ENCODE results near the gene FARSB.

DNA sequence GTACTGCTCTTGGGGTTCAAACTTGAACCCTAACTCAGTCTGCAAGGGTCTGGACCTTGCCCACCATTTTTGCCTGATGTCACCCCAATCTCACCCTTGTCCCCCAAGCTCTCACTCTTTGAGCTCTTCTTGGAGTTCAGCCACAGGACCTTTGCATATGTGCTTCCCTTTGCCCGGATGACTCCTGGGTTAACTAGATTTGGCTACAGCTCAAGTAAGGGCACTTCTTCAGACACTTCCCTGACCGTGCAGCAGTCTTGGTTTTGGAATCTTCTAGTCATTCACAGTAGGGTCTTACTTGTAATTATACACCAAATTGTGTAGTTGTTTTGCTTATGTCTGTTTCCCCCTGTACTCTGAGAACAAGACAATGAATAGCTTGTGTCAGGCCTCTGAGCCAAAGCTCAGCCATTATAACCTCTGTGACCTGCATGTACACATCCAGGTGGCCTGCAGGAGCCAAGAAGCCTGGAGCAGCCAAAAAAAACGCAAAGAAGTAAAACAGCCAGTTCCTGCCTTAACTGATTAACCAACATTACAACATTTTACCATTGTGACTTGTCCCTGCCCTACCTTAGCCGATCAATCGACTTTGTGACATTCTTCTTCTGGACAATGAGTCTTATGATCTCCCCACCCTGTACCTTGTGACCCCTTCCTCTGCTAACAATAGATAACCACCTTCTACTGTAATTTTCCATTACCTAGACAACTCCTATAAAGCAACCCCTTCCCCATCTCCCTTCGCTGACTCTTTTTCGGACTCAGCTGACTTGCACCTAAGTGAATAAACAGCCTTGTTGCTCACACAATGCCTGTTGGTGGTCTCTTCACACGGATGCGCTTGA is 14.5 kb upstream of the FARSB start:
- TF ChIP-seq, protein P1, sequence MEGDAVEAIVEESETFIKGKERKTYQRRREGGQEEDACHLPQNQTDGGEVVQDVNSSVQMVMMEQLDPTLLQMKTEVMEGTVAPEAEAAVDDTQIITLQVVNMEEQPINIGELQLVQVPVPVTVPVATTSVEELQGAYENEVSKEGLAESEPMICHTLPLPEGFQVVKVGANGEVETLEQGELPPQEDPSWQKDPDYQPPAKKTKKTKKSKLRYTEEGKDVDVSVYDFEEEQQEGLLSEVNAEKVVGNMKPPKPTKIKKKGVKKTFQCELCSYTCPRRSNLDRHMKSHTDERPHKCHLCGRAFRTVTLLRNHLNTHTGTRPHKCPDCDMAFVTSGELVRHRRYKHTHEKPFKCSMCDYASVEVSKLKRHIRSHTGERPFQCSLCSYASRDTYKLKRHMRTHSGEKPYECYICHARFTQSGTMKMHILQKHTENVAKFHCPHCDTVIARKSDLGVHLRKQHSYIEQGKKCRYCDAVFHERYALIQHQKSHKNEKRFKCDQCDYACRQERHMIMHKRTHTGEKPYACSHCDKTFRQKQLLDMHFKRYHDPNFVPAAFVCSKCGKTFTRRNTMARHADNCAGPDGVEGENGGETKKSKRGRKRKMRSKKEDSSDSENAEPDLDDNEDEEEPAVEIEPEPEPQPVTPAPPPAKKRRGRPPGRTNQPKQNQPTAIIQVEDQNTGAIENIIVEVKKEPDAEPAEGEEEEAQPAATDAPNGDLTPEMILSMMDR (IDR thresholded peaks at IDR 0.05): no peak
- TF ChIP-seq POLR2A (IDR thresholded peaks at IDR 0.05): no peak
